Dendritic cell treated with granulocyte-macrophage colony-stimulating factor and Interleukin-4, amounts not matched to agents 40 ng/mL and 50 ng/mL, for 4 days (primary cell): Measurements from ENCODE around the gene RGMB.

Experiments used
- H3K27ac Mint-ChIP-seq: one replicate; pipeline ENCODE4 v1.8.0; 2022; ENCODE audit warnings: mild to moderate bottlenecking, mixed read lengths
- H3K27me3 Mint-ChIP-seq: one replicate; pipeline ENCODE4 v1.8.0; 2022; ENCODE audit warnings: mild to moderate bottlenecking, mixed read lengths
- H3K36me3 Mint-ChIP-seq: one replicate; pipeline ENCODE4 v1.8.0; 2022; ENCODE audit warnings: low read depth, mixed read lengths
- H3K4me1 Mint-ChIP-seq: one replicate; pipeline ENCODE4 v1.8.0; 2022; ENCODE audit warnings: low read depth, mixed read lengths
- H3K4me3 Mint-ChIP-seq: one replicate; pipeline ENCODE4 v1.8.0; 2022; ENCODE audit warnings: mild to moderate bottlenecking, moderate library complexity, mixed read lengths
- H3K9me3 Mint-ChIP-seq: one replicate; pipeline ENCODE4 v1.8.0; 2022; ENCODE audit warnings: mixed read lengths
- intact Hi-C: fragments of 100-400 bp; cut with micrococcal nuclease; formaldehyde crosslinking; loops from one replicate; pipeline ENCODE4 v1.15.0; 2022

Gene RGMB

DNA sequence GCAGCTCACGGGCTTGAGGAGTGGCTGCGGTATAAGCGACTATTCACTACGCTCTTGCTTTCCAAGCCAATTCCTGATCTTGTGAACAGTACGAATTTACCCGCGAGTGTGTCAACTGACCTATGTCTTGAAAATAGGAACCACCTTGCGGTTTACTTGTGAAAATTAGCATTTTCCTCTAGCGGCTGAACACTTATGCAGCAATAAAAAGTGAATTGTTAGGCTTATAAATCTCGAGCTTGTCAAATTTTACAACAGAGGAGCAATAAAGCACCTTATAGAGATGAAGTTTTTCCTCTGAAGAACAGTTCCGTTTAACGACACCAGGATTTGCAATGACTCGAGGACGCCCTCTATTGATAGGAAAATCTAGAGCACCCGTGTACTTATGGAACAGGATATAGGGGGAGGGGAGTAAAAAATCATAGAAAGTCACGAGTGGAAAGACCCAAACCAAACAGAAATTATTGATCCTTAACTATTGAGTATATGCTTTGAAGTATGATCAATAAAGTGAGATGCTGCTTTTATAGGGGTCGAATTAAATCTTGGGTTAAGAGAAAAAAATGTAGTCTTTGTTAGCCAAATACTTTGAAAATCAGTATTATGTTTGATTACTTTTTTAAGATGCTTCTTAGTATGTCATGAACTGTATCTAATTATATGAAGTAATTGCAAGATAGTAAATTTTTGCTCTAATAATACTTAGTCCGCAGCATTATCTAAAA lies 1.9 kb upstream of the RGMB start:
- Mint-ChIP-seq H3K27ac (no peak overlapping the region), H3K4me1 (peaks cover 59% of the 10 kb centered on the region), H3K4me3 (peak overlapping the region; percentile 79), H3K27me3 (peaks cover 96% of the 10 kb centered on the region), H3K36me3 (peaks cover 12% of the 10 kb centered on the region), H3K9me3 (no peaks in the 10 kb centered on the region)
- intact Hi-C loops, result loop anchor here (10.0 kb wide), 2 partner anchors 553 to 1227 kb away; no protein-coding TSS in a partner anchor

GRCh38 chr5:98772415-98773213 lies 849 bp upstream of the RGMB start:
- H3K4me3 Mint-ChIP-seq, result peak overlapping the region; percentile 83
- intact Hi-C loops, result loop anchor here (10.0 kb wide), 2 partner anchors 552 to 1228 kb away; no protein-coding TSS in a partner anchor
- H3K36me3 Mint-ChIP-seq, result peaks cover 12% of the 10 kb centered on the region
- H3K27me3 Mint-ChIP-seq, result peaks cover 97% of the 10 kb centered on the region
- no peaks in the 10 kb centered on the region for H3K9me3 Mint-ChIP-seq
- peak overlapping the region; percentile 31 for H3K27ac Mint-ChIP-seq
- H3K4me1 Mint-ChIP-seq, result peaks cover 59% of the 10 kb centered on the region

DNA sequence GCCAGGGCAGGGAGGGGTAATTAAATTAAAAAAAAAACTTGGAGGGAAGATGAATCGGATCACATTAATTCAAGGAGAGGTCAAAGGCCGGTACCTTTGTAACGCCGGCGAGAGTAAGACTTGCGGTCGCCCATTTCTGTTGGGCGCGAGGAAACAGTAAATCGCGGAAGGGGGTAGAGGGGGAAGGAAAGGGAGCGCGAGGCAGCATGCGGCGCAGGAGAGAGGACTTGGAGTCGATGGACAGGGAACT lies 324 bp upstream of the RGMB start:
- H3K27me3 Mint-ChIP-seq, result peaks cover 94% of the 10 kb centered on the region
- intact Hi-C loops, result loop anchor here (10.0 kb wide), 2 partner anchors 552 to 1228 kb away; no protein-coding TSS in a partner anchor
- peaks cover 56% of the 10 kb centered on the region for H3K4me1 Mint-ChIP-seq
- H3K27ac Mint-ChIP-seq, result peak overlapping the region; percentile 31
- H3K4me3 Mint-ChIP-seq, result peak overlapping the region; percentile 83
- peaks cover 12% of the 10 kb centered on the region for H3K36me3 Mint-ChIP-seq
- H3K9me3 Mint-ChIP-seq, result no peaks in the 10 kb centered on the region

- peaks cover 90% of the 10 kb centered on the region for H3K27me3 Mint-ChIP-seq
- intact Hi-C loops, result loop anchor here (5.0 to 10.0 kb wide), 3 partner anchors 550 to 1587 kb away; no protein-coding TSS in a partner anchor
Observed at GRCh38 chr5:98774192-98775033, 950 bp downstream of the RGMB start.

DNA sequence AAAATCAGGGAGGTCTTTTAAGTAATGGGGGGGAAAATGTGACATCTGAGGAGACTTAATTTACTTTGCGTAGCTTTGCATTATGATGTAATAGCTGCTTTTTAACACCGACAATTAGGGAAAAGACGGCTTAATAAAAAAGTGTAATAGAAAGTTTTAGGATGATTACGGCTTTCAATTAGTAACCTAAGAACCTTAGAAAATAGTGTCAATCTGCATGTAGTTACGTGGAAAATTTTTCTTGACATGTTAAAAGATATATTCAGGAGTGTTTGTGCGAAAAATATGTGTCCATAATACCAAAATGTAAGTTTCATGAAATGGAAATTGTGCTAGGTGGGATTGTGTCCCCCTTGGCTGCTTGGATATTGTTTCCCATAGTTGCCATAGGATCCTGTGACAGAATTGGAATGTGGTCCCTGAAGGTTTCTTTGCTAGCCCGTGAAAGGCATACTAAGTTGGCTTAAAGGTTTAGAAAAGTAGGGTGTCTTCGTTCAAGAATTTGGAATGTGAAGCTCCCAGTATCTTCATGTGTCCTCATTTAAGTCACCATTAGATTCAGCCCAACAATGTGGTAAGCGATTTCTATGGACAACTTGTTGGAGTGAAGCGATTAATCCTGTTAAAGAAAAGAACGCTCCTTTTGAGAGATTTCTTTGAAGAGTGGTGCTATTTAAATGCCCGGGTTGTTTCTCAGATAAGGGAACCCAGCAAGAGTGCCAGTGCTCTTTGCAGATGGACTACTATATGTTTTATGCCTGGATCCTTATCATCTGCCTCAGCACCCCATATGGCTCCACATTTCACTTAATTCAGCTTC lies 2.0 kb downstream of the RGMB start:
- Mint-ChIP-seq H3K4me3 (no peak overlapping the region), H3K4me1 (peaks cover 34% of the 10 kb centered on the region), H3K36me3 (peaks cover 12% of the 10 kb centered on the region), H3K9me3 (no peaks in the 10 kb centered on the region), H3K27ac (no peak overlapping the region), H3K27me3 (peaks cover 84% of the 10 kb centered on the region)
- intact Hi-C loops, result loop anchor here (5.0 to 10.0 kb wide), 3 partner anchors 549 to 1588 kb away; no protein-coding TSS in a partner anchor

More at GRCh38 chr5:98774192-98775033, 950 bp downstream of the RGMB start:
- H3K36me3 Mint-ChIP-seq, result peaks cover 12% of the 10 kb centered on the region
- H3K4me3 Mint-ChIP-seq, result peak overlapping the region; percentile 83
- no peaks in the 10 kb centered on the region for H3K9me3 Mint-ChIP-seq
- peaks cover 45% of the 10 kb centered on the region for H3K4me1 Mint-ChIP-seq
- no peak overlapping the region for H3K27ac Mint-ChIP-seq

DNA sequence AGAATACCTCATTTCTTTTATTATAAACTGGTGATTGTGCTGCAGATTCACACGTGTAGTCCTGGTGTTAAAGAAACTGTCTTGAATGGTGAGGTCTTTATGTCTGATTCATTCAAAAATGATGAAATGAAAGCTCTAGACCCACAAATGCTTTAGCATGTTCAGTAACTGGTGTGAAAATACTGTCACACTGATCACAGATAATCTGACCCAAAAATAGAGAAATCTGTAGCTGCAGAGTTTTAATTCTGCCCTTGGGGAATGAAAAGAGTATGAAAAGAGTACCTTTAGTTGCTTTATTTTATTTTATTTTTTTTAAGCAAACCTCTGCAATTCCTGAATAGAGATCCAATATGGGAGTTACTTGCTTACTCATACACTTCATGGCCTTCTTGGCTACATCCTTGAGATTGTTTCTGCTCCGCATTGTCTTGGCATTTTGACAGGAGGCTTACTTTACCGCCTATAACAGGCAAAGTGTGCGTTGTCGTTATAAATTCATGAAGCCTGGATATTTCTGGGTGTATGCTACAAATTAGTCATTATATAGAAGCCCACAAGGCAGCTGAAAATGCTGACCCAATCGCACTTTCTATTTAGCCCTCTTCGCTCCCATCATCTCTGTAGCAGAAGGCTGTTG lies 2.7 kb downstream of the RGMB start:
- H3K9me3 Mint-ChIP-seq, result no peaks in the 10 kb centered on the region
- no peak overlapping the region for H3K4me3 Mint-ChIP-seq
- intact Hi-C loops, result loop anchor here (5.0 to 10.0 kb wide), 3 partner anchors 549 to 1589 kb away; no protein-coding TSS in a partner anchor
- peaks cover 12% of the 10 kb centered on the region for H3K36me3 Mint-ChIP-seq
- H3K27me3 Mint-ChIP-seq, result peaks cover 80% of the 10 kb centered on the region
- H3K27ac Mint-ChIP-seq, result no peak overlapping the region
- H3K4me1 Mint-ChIP-seq, result peaks cover 27% of the 10 kb centered on the region

GRCh38 chr5:98777295-98777694 lies 3.8 kb downstream of the RGMB start:
- Mint-ChIP-seq H3K4me1 (peaks cover 21% of the 10 kb centered on the region), H3K27ac (no peak overlapping the region), H3K36me3 (peaks cover 12% of the 10 kb centered on the region), H3K27me3 (peaks cover 69% of the 10 kb centered on the region), H3K9me3 (no peaks in the 10 kb centered on the region), H3K4me3 (no peak overlapping the region)
- intact Hi-C loops, result loop anchor here (5.0 to 10.0 kb wide), 3 partner anchors 548 to 1590 kb away; no protein-coding TSS in a partner anchor

- Mint-ChIP-seq H3K36me3 (peaks cover 2% of the 10 kb centered on the region), H3K9me3 (no peaks in the 10 kb centered on the region), H3K27me3 (peaks cover 58% of the 10 kb centered on the region), H3K27ac (no peak overlapping the region), H3K4me1 (peaks cover 9% of the 10 kb centered on the region), H3K4me3 (no peak overlapping the region)
- intact Hi-C loops, result loop anchor here (5.0 to 10.0 kb wide), 3 partner anchors 545 to 1592 kb away; no protein-coding TSS in a partner anchor
Observed at GRCh38 chr5:98779264-98779877, 5.9 kb downstream of the RGMB start.

DNA sequence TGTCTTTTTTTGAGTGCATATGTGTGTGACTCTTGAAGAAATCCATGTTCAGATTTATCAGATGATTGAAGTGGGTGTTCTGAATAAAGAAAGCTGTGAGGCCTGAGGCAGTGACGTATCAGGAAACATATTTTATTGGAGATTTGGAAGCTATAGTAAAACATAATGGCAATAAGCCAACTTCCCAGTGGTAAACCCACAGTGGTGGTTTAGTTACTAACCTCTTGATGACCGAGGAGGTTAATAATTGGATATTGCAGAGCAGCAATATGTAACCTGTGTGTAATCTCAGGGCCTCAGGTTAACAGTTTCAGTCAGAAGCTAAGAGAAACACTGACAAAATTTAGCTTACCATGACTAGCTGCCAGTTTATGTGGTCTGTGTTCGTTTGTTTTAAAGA lies 6.9 kb downstream of the RGMB start:
- H3K36me3 Mint-ChIP-seq, result no peaks in the 10 kb centered on the region
- no peak overlapping the region for H3K27ac Mint-ChIP-seq
- no peaks in the 10 kb centered on the region for H3K9me3 Mint-ChIP-seq

GRCh38 chr5:98781520-98781919 lies 8.1 kb downstream of the RGMB start:
- no peaks in the 10 kb centered on the region for H3K4me1 Mint-ChIP-seq
- intact Hi-C loops, result no loop called here
- no peaks in the 10 kb centered on the region for H3K36me3 Mint-ChIP-seq
- H3K4me3 Mint-ChIP-seq, result no peak overlapping the region
- H3K9me3 Mint-ChIP-seq, result no peaks in the 10 kb centered on the region
- H3K27ac Mint-ChIP-seq, result no peak overlapping the region
- H3K27me3 Mint-ChIP-seq, result peaks cover 41% of the 10 kb centered on the region

More for the DNA sequence above, 6.9 kb downstream of the RGMB start:
- Mint-ChIP-seq H3K4me1 (no peaks in the 10 kb centered on the region), H3K27me3 (peaks cover 49% of the 10 kb centered on the region), H3K4me3 (no peak overlapping the region)
- intact Hi-C loops, result no loop called here

DNA sequence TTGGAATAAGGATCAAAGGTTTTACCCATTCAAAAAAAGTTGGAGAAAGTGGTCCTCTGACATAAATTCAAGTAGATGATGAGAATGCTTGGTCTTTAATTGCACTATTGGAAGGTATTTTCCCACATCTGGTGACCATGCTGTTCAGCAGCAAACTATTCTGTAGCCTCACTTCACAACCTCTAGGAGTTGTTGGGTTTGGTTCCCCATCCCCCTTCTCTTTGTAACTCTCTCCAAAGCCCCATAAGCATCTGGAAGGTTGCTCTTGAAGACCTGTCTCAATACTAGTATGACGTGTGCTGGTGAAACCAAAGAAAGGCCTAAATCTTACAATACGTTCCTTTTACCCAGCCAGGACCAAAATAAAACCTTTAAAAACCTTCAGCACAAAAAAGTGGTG lies 8.5 kb downstream of the RGMB start:
- Mint-ChIP-seq H3K27ac (no peak overlapping the region), H3K9me3 (no peaks in the 10 kb centered on the region), H3K4me3 (no peak overlapping the region), H3K4me1 (no peaks in the 10 kb centered on the region), H3K36me3 (no peaks in the 10 kb centered on the region), H3K27me3 (peaks cover 37% of the 10 kb centered on the region)
- intact Hi-C loops, result no loop called here

DNA sequence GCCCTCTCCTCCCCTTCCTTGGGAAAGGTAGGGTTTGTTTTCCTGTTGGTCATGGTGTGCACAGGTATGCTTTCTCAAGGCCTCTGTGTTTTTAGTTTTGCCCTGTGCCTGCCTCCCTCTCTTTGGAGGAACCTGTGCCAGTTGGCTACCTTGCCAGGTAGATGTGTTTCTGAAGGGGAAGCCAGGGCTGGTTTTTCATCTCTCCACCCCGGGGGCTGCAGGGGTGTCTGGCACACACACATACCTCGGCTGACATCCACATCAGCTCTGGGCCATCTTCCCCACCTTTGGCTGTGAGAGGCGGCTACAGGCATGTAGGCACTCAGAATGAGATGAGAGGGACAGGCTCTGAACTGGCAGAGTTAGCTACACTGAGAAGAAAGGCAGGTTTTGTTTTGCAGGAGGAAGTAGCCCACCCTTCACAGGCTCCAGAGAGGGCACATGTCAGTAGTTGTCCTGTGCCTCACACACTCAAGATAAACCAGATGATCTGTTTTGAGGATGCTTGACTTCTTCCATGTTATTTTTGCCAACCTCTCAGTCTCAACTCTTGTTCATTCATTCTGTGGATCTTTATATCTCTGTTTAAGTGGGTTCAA lies 9.7 kb downstream of the RGMB start:
- Mint-ChIP-seq H3K27me3 (peaks cover 28% of the 10 kb centered on the region), H3K36me3 (no peaks in the 10 kb centered on the region), H3K4me3 (no peak overlapping the region), H3K9me3 (no peaks in the 10 kb centered on the region), H3K27ac (no peak overlapping the region), H3K4me1 (no peaks in the 10 kb centered on the region)
- intact Hi-C loops, result no loop called here
